ENCODE measurements around the gene JUNB.

The JUNB gene

DNA sequence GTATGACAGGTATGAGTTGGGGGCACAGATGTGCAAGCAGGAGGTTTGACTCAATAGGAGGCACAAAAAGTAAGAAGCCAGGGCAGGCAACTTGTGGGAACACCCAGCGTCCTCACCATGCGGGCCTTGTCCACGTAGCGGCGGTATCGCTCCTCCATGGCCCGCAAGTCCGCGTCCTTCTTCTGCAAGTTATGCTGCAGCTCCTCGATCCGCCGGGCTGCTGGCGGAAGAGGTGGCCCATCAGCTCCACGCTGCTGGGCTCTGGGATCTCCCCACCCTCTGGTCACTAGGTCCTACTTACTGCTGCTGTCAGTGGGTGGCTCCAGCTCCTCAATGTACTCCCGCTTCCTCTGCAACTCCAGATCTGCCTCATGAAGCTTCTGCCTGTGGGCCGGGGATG is 26.6 kb upstream of the JUNB start:
- DNase-seq (ENCODE audit: low spot score): no peak
- TF ChIP-seq, protein P1, sequence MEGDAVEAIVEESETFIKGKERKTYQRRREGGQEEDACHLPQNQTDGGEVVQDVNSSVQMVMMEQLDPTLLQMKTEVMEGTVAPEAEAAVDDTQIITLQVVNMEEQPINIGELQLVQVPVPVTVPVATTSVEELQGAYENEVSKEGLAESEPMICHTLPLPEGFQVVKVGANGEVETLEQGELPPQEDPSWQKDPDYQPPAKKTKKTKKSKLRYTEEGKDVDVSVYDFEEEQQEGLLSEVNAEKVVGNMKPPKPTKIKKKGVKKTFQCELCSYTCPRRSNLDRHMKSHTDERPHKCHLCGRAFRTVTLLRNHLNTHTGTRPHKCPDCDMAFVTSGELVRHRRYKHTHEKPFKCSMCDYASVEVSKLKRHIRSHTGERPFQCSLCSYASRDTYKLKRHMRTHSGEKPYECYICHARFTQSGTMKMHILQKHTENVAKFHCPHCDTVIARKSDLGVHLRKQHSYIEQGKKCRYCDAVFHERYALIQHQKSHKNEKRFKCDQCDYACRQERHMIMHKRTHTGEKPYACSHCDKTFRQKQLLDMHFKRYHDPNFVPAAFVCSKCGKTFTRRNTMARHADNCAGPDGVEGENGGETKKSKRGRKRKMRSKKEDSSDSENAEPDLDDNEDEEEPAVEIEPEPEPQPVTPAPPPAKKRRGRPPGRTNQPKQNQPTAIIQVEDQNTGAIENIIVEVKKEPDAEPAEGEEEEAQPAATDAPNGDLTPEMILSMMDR (IDR thresholded peaks at IDR 0.05; ENCODE audit: extremely low read depth, missing control alignments): no peak

DNA sequence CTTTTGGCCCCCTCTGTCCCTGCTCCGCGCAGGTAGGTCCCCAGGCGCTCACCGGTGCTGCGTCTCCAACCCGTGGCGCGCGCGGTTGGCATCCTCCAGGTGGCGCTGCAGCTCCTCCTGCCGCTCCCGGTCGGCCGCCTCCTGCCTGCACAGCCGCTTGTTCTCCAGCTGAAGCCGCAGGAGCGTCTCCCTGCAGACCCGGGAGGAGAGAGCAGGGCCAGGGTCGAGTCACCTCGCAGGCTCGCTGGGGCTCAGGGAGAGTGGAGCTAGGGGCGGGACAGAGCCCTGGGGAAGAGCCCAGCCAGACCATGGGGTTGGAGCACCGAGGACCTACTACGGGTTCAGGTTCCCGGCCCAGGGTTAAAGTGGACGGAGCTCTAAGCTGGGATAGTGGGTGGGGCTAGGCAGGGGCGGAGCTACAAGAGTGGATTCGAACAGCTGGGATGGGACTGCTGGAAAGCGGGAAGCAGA is 25.2 kb upstream of the JUNB start:
- TF ChIP-seq, protein P1 (IDR thresholded peaks at IDR 0.05; ENCODE audit: extremely low read depth, missing control alignments): peak; percentile 94
- DNase-seq (ENCODE audit: low spot score): peak; percentile 87

DNA sequence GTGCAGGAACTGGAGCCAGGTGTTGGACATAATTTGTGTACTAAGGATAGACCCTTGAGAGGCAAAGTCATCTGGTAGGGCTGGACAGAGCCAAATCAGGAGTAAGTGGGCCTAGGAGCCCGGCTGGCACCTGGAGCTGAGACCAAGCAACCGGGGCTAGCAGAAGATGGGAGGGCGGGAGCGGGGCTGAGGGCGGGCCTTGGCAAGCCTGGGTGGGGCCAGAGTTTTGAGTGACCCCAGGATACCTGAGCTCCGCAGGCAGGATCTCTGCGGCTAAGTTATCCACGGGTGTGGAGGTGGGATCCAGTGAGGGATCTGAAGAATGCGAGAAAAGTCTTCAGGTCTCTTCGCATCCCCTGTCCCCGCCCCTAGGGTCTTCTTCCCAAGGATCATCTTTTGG is 24.1 kb upstream of the JUNB start:
- DNase-seq (ENCODE audit: low spot score): no peak
- TF ChIP-seq, protein P1 (IDR thresholded peaks at IDR 0.05; ENCODE audit: extremely low read depth, missing control alignments): no peak

DNA sequence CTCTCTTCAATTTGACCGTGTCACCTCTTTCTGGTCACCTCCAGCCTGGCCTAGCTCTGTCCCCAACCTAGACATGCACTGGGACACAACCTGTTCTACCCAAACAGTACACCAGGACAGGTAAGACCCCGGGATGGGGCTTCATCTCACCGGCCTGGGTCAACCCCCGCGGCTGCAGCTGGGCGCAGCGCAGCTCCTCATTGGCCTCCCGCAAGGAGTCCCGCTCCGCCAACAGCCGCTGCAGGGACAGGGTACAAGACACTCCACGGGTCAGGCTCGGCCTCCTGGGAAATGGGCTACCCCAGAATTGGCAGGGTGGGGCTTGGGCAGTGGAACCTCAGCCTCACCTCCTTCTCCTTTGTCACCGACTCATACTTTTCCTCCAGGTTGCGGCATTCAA is 23.6 kb upstream of the JUNB start:
- TF ChIP-seq, protein P1 (IDR thresholded peaks at IDR 0.05; ENCODE audit: extremely low read depth, missing control alignments): no peak

DNA sequence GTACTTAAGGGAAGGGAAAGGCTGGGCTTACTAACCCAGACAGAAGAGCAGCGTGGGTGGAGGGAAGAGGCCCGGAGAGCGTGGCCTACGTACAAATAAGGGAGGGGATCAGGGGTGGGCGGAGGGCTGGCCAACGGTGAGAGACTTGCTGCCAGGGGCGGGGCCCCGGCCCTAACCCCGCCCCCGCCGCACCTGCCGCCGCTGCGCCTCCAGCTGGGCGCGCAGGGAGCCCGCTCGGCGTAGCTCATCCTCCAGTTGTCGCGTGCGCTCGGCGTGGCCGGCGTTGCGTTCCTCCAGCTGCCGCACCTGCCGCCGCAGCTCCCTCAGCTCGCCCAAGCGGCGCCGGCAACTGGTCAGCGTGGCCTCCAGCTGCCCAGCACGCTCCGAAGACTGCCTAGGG is 21.6 kb upstream of the JUNB start:
- DNase-seq (ENCODE audit: low spot score): peak; percentile 90
- TF ChIP-seq, protein P1 (IDR thresholded peaks at IDR 0.05; ENCODE audit: extremely low read depth, missing control alignments): peak; percentile 0

More for the DNA sequence above, 23.6 kb upstream of the JUNB start:
- DNase-seq (ENCODE audit: low spot score): no peak

DNA sequence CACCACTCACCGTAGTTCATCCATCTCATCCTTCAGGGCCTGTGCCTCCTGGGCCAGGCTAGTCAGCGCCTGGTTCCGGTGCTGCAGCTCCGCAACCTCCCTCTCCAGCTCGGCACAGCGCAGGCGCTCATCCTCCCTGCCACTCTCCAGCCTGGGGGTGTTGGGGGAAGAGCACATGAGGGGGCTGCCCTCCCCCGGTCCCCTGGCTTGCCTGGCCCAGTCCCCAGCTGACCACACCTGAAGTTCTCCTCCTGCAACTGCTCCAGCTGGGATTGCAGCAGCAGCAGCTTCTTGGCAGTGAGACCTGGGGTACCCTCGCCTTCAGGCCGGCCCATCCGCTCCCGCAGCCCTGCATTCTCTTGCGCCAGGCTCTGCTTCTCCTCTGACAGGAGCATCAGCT is 20.4 kb upstream of the JUNB start:
- no peak for DNase-seq (ENCODE audit: low spot score)
- TF ChIP-seq, protein P1 (IDR thresholded peaks at IDR 0.05; ENCODE audit: extremely low read depth, missing control alignments): no peak

DNA sequence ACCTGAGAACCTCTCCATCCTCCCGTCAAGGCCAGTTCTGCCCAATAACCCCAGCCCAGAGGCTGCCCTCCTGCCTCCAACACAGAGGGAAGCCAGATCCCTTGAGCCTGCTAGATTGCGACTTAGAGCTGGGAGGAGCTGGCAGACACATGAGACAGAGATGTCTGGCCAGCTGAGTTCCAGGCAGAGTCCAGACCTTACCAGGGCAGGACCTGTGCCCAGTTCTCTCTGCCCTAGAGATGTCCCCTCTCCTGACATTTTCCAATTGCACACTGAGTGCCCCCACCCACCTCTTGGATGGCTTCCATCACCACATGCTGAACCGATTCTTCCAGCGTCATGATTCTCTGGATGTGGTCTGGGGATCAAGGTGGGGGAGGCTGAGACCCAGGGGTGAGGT is 19.0 kb upstream of the JUNB start:
- TF ChIP-seq, protein P1 (IDR thresholded peaks at IDR 0.05; ENCODE audit: extremely low read depth, missing control alignments): no peak
- DNase-seq (ENCODE audit: low spot score): no peak
